GM12892 (cell line): ENCODE measurements around the gene SLC50A1.

ENCODE experiments used
- POLR2A ChIP-seq: IDR thresholded peaks from 2 replicates; pipeline ENCODE4 v1.6.1; 2011; ENCODE audit warnings: low read depth, low read length, control low read depth
- POLR2AphosphoS5 ChIP-seq: IDR thresholded peaks from 2 replicates; pipeline ENCODE4 v1.6.1; 2011; ENCODE audit warnings: low read depth, low read length, control low read depth

DNA sequence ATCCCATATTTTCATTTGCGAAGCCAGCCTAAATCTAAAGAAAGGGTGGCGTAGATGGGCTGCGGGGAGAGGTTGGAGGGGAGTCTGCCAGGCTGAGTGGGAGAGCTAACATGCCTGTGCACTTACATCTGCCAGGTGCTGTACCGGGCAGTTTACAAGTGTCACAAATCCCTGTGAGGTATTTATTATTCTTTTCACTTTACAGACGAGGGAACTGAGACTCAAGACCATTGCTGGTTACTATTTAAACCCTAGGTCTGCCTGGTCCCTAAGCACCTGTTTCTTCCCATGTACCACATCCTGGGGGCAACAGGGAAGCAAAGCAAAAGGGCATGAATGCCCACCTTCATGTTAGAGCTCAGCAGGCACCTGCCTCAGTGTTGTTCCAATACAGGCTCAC, 27.4 kb upstream of the SLC50A1 start:
- TF ChIP-seq POLR2A (no peak), POLR2AphosphoS5 (no peak)
